HG03521 (cell line): ENCODE measurements around the gene MYOCD.
"Not testable (repeated sequence)": the region's sequence is repeated elsewhere in the genome, so short reads cannot be mapped to it uniquely, and the experiment has no call there.

Experiments
- ATAC-seq: cut with Tn5 transposase; IDR thresholded peaks from one replicate; pipeline ENCODE4 v1.9.1; 2021; ENCODE audit warnings: mild to moderate bottlenecking, moderate library complexity; ENCODE audit not compliant: unreplicated experiment

The MYOCD gene, protein sequence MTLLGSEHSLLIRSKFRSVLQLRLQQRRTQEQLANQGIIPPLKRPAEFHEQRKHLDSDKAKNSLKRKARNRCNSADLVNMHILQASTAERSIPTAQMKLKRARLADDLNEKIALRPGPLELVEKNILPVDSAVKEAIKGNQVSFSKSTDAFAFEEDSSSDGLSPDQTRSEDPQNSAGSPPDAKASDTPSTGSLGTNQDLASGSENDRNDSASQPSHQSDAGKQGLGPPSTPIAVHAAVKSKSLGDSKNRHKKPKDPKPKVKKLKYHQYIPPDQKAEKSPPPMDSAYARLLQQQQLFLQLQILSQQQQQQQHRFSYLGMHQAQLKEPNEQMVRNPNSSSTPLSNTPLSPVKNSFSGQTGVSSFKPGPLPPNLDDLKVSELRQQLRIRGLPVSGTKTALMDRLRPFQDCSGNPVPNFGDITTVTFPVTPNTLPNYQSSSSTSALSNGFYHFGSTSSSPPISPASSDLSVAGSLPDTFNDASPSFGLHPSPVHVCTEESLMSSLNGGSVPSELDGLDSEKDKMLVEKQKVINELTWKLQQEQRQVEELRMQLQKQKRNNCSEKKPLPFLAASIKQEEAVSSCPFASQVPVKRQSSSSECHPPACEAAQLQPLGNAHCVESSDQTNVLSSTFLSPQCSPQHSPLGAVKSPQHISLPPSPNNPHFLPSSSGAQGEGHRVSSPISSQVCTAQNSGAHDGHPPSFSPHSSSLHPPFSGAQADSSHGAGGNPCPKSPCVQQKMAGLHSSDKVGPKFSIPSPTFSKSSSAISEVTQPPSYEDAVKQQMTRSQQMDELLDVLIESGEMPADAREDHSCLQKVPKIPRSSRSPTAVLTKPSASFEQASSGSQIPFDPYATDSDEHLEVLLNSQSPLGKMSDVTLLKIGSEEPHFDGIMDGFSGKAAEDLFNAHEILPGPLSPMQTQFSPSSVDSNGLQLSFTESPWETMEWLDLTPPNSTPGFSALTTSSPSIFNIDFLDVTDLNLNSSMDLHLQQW

DNA sequence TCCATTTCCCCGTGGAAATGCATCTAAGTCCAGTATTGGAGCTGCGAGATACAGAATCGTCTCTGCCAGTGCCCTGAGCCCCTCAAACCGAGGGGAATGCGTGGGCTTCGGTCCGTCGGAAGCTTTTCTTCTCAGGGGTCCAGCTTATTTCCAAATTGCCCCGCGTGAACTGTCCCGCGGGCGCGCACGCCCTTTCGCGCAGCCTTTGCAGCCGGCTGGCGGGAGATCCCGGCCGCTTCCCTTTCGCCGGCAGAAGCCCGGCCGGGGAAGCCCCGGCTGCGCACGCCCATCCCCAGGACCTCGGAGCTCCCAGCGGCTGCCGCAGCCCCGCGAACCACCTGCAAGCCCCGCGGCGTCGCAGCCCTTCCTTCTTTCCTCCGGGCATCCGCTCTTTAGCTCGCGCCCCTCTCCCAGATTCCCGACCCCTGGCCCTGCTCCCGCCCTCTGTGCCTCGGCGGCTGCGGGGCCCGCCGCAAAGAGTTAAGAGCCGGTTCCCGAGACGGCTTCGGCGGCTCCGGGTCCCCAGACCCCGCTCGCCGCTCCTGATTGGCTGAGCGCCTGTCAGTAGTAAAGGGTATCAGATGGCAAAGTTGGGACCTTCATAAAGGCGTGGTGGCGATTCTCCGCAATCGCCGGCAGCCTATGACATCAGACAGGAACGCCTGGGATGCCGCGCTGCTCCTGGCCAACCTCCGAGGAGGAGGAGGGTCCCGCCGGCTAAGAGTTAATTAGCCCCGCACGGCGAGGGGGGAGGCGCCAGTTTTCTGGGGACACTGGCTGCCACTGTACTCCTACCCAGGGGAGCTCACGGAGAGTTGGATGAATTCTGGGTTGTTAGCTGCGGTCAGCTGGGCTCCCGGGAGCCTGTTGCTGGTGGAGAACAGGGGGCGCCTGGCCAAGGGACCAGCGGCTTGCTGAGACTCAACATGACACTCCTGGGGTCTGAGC is at the start of gene MYOCD:
Gene MYOCD (plus strand): TSS at position 628 of the 948 bp plus-strand sequence. CDS start 299 bp downstream, at position 927.
- no peak for ATAC-seq

DNA sequence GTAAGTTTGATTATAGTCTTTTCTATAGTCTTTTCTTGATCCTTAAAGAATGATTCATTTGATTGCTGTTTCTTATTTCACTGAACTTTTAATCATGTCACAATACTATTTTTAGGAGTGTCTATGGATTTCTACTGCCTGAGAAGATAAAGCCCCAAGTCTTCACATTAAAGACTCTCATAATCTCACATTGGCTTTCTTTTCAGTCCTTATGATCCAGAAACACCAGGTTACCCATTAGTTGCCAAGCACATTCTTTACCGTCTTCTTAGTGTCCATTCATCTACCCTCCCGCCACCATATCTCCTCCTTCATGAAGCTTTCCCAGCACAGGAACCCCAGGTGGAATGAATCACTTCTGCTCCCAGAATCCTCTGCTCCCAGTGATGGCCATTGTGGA is 49.5 kb upstream of the MYOCD start:
- ATAC-seq: no peak

DNA sequence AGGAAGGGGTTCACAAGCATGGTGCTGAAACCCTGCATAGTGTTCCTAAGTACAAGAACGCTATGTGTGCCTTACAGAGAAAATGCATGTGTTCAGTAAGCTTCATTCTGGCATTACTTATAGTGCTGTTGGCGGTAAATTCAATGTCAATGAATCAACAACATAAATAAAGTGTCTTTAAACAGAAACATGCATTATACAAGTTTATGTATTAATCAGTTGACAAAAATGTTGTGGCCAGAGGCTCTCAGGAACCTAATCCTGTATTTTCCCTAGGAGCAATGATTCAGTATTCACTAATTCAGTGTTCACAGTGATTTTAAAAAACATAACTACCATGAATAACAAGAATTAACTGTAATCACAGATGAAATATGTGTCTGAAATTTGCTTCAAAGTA is 47.1 kb upstream of the MYOCD start:
- no peak for ATAC-seq

DNA sequence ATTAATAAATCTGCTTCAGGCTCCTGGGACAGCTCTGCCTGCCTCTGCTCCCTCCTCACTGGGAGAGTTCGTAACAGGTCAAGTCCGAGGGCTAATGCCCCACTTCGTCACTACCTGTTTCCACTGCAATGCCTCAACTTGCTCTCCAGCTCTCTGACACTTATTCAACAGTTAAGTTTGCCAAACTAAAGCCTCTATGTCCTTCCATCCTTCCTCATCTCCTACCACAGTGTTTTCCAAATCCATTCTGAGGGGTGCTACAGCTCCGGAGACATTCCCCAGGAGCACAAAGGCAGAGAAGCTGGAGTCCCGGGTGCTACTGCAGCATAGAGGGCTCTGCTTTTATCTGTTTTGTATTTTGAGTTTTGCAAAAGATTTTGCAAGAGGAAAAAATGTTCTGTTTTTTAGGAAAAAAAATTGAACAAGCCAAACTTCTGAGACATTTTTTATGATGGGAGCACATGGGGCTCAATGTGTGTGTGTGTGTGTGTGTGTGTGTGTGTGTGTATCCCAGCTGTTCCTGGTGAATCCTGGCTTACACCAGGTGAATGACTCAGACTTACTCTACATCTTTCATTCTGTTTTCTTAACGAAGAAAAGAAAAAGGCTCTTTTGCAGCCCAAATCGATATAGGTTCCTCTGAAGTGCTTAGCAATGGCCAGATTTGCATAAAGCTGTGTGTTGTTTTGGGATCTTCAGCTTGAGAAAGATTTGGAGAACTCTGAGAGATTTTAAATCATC is 46.1 kb upstream of the MYOCD start:
- ATAC-seq: no peak

DNA sequence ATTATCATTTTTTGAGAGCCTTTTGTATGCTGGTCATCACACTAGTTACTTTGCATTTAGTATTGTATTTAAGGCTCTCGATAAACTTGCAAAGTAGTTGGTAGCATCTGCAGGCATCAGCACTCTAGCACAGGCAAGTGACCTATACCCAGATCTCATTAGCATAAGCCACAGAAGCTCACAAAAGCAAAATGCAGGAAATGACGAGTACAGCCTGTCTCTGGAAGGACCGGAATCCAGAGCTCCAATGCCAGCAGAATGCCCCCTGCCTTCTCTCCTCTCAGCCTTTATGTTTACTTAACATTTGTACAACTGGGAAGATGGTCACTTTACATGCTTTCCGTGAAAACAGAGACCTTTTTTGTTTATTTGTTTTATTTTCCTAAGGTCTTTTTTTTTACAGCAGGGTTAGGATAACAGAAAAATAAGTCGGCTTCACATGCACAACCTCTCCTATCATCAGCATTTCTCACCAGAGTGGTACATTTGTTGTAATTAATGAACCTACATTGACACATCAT is 45.4 kb upstream of the MYOCD start:
- no peak for ATAC-seq

DNA sequence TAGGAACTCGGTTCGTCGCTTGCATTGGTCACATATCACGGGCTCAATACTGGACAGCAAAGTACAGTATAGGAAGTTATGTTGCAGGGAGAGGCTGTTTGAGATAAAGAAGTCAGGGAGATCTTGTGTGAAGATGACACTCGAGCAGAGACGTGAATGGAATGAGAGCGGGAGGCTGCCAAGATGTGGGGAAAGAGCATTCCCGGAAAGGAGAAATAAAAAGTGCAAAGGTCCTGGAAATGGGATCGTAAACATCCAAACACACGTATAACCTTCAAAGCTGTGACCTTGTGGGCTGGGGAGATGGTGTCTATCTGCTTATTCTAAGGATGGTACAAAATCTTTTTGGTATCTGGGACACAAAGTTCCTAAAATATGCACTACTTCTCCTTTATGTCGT is 43.0 kb upstream of the MYOCD start:
- ATAC-seq: no peak

DNA sequence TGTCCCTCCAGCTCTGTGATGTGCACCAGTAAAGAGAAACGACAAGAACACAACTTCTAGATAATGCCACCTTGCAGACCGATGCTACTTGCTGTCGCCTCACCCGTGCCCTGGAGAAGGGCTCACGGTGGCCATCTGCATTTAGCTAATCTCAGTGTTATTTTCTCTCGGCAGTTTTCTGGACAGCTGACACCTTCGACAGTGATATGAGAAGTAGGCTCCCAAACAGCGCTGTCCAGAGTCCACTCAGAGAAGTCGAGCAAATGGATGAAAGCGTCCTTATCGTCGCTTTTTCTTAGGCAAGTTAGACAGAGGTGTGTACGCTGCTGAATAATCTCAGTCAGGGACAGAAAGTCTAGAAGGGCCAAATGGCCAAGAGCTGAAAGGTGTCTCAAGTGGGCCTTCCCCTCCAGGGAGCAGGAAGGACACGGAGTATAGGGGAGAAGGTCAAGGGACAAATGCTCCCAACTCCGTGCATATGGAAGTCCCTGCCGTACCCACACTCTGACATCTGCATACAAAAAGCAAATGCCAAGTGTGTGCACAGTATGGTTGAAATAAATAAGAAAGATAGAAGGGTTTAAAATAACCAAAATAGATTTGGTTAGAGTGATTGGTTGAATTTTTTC is 42.4 kb upstream of the MYOCD start:
- no peak for ATAC-seq

DNA sequence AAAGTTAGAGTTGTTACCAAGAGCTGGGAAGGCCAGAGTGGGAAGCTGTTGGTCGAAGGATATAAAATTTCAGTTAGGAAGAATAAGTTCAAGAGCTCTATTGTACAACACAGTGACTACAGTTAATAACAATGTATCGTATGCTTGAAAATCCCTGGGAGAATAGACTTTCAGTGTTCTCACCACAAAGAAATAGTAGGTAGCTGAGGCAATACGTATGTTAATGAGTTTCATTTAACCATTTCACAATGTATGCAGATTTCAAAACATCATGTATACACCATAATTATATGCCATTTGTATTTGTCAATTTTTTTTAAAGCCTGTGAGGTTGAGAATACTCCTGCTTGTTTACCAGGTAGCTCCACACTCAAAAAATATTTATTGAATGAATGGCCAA is 41.5 kb upstream of the MYOCD start:
- no peak for ATAC-seq

DNA sequence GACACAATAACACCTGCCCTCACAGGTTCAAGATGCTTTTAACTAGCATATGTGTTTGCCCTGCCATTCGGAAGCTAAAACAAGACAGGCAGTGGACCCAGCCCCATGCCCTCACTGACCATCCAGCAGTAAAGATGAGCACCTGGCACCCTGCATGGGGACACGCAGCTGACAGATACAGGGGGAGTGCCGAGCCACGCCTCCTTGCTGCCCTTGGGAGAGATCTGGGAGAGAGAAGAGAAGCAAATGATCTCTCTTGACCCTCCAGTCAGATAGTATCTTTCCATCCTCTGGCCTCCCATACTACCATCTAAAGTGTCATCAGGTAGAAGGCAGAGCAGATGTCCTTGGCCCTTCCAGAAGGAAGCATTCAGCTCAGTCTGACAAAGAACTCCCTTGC is 40.6 kb upstream of the MYOCD start:
- no peak for ATAC-seq

DNA sequence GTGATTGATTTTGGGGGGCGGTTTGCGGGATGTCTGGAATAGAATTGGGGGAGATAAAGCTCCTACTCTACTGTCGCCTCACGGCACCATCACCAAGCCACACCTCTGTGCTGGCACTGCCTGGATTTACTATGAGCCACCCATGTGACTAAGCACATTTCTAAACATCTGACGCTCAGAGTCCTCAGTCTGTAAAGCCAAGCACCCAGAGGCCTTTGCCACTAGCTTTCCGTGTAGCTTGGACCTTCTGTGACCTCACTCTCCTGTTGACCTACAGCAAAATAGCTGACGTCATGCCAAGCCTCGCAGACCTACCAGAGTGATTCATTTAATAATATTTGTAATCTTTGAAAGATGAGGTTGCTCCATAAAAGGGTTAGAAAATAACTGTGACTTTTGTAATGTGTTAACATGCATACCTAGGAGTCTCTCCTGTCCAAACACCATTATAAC is 38.5 kb upstream of the MYOCD start:
- ATAC-seq: no peak

DNA sequence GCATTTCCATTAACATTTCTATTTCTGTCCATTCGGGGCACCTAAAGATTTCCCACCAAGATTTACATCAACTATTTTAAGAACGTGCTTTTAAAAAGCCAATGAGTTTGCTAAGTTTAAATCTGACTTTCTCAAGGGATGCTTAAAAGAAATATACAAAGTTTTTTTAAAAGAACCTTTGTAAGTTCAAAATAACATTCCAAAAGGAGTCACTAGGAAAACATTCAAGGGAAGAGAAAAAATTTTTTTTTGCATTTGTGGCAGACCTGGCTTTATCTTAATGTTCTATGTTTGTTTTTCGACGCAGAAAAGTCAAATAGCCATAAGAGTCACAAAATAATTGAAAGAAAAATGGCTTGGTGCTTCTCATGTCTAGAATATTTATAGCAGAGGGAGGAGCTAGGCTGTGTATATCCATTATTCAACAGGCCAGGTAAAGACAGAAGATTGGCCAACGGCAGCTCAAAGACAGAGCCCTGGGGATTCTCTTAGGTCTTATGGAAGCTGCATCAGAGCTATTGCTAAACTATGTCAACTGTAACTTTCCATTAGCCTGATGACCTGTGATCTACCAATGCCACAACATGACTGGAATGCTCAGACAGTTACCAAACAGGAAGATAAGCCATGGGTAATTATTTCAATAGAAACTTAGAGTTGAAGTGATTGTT is 37.8 kb upstream of the MYOCD start:
- no peak for ATAC-seq

DNA sequence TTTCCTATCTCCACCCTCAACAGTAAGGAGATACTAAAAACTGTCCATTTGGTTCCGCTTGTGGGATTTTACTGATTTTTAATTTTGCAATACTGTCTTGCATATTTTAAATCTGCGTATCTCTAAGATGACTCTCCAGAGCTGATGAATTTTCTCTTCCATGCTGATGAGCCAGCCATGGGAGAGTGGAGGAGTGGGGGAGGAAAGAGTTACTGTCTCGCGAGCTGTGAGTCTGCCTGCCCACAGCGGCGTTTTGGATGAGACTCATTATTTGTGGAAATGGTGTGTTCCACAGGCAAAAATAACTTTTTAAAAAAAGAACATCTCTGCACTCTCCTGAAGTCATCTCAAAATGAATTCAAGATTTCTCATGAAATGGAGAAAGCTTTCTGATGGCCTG is 34.6 kb upstream of the MYOCD start:
- no peak for ATAC-seq

DNA sequence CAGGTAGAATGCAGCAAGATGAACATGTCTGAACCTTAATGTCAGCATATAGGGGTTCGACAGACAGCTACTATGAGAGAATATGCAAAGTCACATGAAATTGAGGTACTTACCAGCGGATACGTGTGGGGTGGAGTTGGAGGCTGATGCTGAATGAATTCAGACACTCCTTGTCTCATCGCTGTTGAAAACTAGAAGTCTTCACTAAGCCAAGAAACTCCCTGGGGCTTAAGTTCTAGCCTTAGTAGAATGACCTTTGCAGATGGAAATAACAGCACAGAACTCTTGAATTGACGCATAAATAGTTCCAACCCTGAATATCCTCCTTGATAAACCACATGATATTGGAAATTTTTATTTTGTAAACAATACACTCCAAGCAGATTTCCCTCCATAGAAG is 32.9 kb upstream of the MYOCD start:
- no peak for ATAC-seq

DNA sequence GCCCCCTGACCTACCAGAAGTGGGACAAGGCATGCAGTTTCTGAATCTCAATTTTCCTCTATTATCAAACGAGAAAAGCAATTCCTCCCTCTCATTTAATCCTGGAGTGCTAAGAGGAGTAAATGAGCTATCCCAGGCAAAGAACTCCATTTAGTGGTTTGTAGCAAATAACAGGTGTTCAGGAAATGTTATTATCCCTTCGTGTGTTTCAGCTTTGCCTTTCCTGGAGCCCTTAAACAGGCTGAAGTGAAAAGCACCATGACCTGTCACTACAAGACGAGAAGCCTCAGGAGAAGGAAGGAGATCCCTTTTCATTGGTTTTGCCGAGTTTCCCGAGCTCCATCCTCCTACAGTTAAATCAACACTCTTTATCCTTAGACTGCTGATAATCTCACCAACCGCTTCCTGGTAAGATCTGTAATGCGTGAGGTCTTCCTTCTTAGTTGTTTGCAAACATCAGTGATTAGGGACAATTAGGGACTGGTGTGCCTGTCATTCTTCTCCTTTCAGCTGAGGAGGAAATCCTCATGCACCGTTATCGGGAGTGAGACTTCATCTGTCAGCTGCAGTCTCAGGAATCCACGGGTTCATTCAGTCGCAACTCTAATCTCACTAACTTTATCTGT is 30.8 kb upstream of the MYOCD start:
- ATAC-seq: no peak

DNA sequence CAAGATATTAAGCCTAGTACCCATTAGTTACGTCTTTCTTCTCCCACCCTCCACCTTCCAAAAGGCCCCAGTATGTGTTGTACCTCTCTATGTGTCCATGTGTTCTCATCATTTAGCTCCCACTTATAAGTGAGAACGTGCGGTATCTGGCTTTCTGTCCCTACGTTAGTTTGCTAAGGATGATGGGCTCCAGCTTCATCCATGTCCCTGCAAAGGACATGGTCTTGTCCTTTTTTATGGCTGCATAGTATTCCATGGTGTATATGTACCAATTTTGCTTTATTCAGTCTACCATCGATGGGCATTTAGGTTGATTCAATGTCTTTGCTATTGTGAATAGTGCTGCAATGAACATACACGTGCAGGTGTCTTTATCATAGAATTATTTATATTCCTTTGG is 29.7 kb upstream of the MYOCD start:
- ATAC-seq: not testable (repeated sequence)

DNA sequence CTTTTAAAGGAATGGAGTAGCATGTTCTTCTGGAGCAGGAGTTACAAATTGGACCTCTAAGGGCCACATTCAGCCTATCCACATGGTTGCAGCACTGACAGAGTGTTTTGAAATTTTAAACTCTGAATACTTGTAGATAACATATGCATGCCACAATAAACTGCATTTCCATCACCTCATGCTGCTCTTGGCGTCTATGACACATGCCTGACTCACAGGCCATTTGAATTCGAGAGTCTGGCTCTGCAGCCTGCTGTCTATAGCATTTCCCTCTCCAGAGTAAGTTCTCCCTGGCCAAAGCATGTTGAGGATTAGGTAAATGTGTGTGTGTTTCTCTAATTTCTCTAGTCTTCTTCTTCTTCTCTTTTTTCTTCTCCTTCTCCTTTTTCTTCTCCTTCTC is 28.7 kb upstream of the MYOCD start:
- ATAC-seq: no peak

DNA sequence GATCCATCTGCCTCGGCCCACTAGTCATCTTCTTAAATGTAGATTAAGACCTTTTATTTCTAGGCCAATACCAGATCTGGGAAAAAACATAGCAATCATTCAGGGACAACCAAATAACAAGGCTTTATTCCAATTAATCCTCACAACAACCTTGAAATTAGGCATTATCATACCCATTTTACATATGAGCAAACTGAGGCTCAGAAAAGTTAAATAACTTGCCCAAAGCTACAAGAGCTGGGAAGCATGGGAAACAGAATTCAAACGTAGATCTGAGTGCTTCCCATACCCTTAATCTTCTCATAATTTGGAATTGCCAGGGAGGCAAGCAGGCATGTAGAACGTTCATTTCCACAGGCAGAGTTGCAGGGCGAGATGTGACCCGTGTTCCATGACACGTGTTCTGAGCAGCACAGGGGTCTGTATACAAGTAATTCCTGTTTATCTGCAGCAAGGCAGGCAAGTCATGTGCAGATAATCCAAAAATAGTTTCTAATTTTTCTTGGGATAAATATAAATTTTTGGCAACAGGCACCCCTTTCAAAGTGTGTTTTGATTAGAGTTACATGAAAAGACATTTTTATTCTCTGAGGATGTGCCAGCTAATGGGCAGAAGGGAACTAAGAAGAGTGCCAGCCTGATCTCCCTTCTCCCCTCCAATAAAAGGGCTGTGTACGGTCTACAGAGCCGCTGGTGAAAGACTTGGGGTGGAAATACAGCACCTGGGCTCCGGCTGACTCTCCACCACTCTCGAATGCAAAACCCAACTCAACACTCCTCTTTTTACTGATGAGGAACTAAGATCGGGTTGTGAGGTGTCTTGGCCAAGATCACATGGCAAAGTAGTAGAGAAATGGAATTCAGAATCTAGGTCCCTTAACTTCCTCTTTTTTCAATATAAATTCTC is 27.7 kb upstream of the MYOCD start:
- no peak for ATAC-seq
